Stimulated activated CD8-positive, alpha-beta memory T cell treated with anti-CD3 and anti-CD28 coated beads, Interleukin-12 subunit alpha, Interleukin-12 subunit beta, amount 100 ng/mL, for 24 hours (primary cell): ENCODE results near the gene FGD1.

Experiments used
- DNase-seq: peaks from one replicate; pipeline ENCODE4 v3.0.0-alpha.2; 2020; ENCODE audit errors: extremely low read depth

The FGD1 gene

GRCh38 chrX:54407266-54407665 is 88.8 kb downstream of the FGD1 start:
- no peak for DNase-seq

GRCh38 chrX:54397113-54397512 is 98.9 kb downstream of the FGD1 start:
- no peak for DNase-seq
